Measurements from ENCODE around the gene CEACAM3.
A peak's percentile ranks its signal among the peaks of the same experiment; 100 is the strongest.

The CEACAM3 gene

GRCh38 chr19:41807176-41807575 is 10.8 kb downstream of the CEACAM3 start:
- Histone ChIP-seq H2AFZ (ENCODE audit: low read depth, low read length) (no peak overlapping the region), H4K20me1 (ENCODE audit: insufficient read depth, low read length) (no peaks in the 10 kb centered on the region), H3K79me2 (ENCODE audit: low read length) (no peaks in the 10 kb centered on the region), H3K4me2 (ENCODE audit: low read length) (no peak overlapping the region), H3K4me1 (ENCODE audit: low read length) (peaks cover 18% of the 10 kb centered on the region), H3K9me3 (ENCODE audit: insufficient read depth, low read length) (no peaks in the 10 kb centered on the region), H3K4me3 (ENCODE audit: low read length) (no peak overlapping the region), H3K9ac (ENCODE audit: low read length) (no peak overlapping the region), H3K36me3 (replicated peaks; ENCODE audit: low read depth, low read length) (no peaks in the 10 kb centered on the region), H3K27me3 (ENCODE audit: low read depth, low read length) (no peaks in the 10 kb centered on the region), H3K27ac (ENCODE audit: low read length) (no peak overlapping the region)
- TF ChIP-seq CTCF (IDR thresholded peaks at IDR 0.05; ENCODE audit: low read depth, low read length): no peak
- TF ChIP-seq EZH2phosphoT487 (IDR thresholded peaks at IDR 0.05; ENCODE audit: low read depth): no peak

DNA sequence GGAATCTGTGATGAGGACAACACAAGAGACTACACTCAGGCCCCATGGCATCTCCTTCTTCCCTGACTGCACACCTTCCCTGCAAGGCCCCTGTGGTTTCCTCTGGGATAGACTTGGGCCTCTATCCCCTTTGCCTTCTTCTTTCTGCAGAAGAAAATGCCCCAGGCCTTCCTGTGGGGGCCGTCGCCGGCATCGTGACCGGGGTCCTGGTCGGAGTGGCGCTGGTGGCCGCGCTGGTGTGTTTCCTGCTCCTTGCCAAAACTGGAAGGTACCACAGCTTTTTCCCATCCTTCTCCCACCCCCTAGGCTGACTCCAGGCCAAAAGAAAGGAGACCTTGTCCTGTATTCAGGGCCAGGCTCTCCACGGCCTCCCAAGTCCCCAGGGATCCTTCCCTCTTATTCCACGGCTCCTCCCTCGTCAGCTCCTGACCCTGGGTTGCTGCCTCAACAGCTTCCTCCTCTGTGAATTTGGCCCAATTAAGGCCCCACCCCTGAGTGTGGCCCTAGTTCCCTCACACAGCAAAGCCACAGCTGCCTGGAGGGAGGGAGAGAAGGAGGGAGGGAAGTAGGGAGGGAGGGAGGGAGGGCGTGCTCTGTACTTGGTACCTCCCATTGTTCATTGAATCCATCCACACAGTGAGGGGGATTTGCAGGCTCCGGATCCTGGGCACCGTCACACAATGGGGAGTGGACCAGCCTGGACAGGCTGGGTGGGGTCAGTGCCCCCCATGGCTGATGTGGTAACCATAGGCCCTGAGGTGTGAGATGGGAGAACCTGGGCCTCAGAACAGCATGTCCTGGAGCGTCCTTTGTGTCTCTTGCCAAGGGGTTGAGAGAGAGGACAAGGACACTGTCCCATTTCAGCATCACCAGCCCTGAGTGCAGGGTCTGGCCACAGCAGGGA is 12.5 kb downstream of the CEACAM3 start:
- Histone ChIP-seq H3K4me3 (ENCODE audit: low read length) (no peak overlapping the region), H3K9me3 (ENCODE audit: insufficient read depth, low read length) (no peaks in the 10 kb centered on the region), H2AFZ (ENCODE audit: low read depth, low read length) (no peak overlapping the region), H3K27ac (ENCODE audit: low read length) (no peak overlapping the region), H3K4me2 (ENCODE audit: low read length) (no peak overlapping the region), H3K4me1 (ENCODE audit: low read length) (peaks cover 18% of the 10 kb centered on the region), H3K27me3 (ENCODE audit: low read depth, low read length) (0 out of 2 replicates have a peak, but pooled peaks cover 2% of the 10 kb centered on the region), H4K20me1 (ENCODE audit: insufficient read depth, low read length) (no peaks in the 10 kb centered on the region), H3K9ac (ENCODE audit: low read length) (no peak overlapping the region), H3K79me2 (ENCODE audit: low read length) (no peaks in the 10 kb centered on the region), H3K36me3 (replicated peaks; ENCODE audit: low read depth, low read length) (no peaks in the 10 kb centered on the region)
- TF ChIP-seq CTCF (IDR thresholded peaks at IDR 0.05; ENCODE audit: low read depth, low read length) (no peak), EZH2phosphoT487 (IDR thresholded peaks at IDR 0.05; ENCODE audit: low read depth) (no peak)

GRCh38 chr19:41810301-41810700 is 13.9 kb downstream of the CEACAM3 start:
- Histone ChIP-seq H3K79me2 (ENCODE audit: low read length) (no peaks in the 10 kb centered on the region), H3K4me2 (ENCODE audit: low read length) (peak overlapping the region; percentile 46; the same call in 1 of the 2 replicates), H3K27me3 (ENCODE audit: low read depth, low read length) (0 out of 2 replicates have a peak, but pooled peaks cover 2% of the 10 kb centered on the region), H3K4me3 (ENCODE audit: low read length) (no peak overlapping the region), H3K9ac (ENCODE audit: low read length) (no peak overlapping the region), H2AFZ (ENCODE audit: low read depth, low read length) (no peak overlapping the region), H3K4me1 (ENCODE audit: low read length) (peaks cover 13% of the 10 kb centered on the region), H4K20me1 (ENCODE audit: insufficient read depth, low read length) (no peaks in the 10 kb centered on the region), H3K36me3 (replicated peaks; ENCODE audit: low read depth, low read length) (no peaks in the 10 kb centered on the region), H3K27ac (ENCODE audit: low read length) (no peak overlapping the region), H3K9me3 (ENCODE audit: insufficient read depth, low read length) (no peaks in the 10 kb centered on the region)
- TF ChIP-seq CTCF (IDR thresholded peaks at IDR 0.05; ENCODE audit: low read depth, low read length) (no peak), EZH2phosphoT487 (IDR thresholded peaks at IDR 0.05; ENCODE audit: low read depth) (no peak)

- Histone ChIP-seq H3K79me2 (ENCODE audit: low read length) (no peaks in the 10 kb centered on the region), H4K20me1 (ENCODE audit: insufficient read depth, low read length) (no peaks in the 10 kb centered on the region), H3K36me3 (replicated peaks; ENCODE audit: low read depth, low read length) (no peaks in the 10 kb centered on the region), H3K4me3 (ENCODE audit: low read length) (no peak overlapping the region), H2AFZ (ENCODE audit: low read depth, low read length) (peak overlapping the region; percentile 43; the same call in 1 of the 2 replicates), H3K4me2 (ENCODE audit: low read length) (peak overlapping the region; percentile 46), H3K4me1 (ENCODE audit: low read length) (peaks cover 13% of the 10 kb centered on the region), H3K9me3 (ENCODE audit: insufficient read depth, low read length) (no peaks in the 10 kb centered on the region), H3K27ac (ENCODE audit: low read length) (no peak overlapping the region), H3K9ac (ENCODE audit: low read length) (no peak overlapping the region; the same call in 1 of the 2 replicates), H3K27me3 (ENCODE audit: low read depth, low read length) (0 out of 2 replicates have a peak, but pooled peaks cover 2% of the 10 kb centered on the region)
- TF ChIP-seq EZH2phosphoT487 (IDR thresholded peaks at IDR 0.05; ENCODE audit: low read depth) (no peak), CTCF (IDR thresholded peaks at IDR 0.05; ENCODE audit: low read depth, low read length) (no peak)
These were observed 14.6 kb downstream of the CEACAM3 start for GRCh38 chr19:41811036-41811435.

Measured in OCI-LY3 (cell line).